ENCODE results near the gene TMEM87B.

DNA sequence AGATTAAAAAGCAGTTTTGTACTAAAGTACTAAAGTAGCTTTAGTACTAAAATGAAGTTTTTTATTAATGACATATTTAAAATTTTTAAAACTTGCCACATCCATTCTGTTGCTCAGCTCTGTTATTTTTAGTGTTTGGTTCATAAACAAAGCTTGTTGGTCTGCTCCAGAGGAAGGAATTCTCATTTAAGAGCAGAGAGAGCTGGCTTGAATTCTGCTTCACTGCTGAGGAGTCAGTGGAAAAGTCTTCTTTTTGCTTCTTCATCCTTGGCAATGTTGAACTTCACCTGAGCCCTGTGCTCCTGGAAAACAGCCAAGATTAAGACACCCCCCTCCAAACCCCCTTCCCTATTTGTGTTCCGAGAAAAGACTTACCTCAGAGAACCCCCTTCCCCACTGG, 40.6 kb downstream of the TMEM87B start:
- TF ChIP-seq ZNF274 (IDR thresholded peaks at IDR 0.05; ENCODE audit: low read depth, low read length) (no peak), YY1 (IDR thresholded peaks at IDR 0.05; ENCODE audit: insufficient read depth, insufficient read length) (no peak), SUZ12 (IDR thresholded peaks at IDR 0.05; ENCODE audit: extremely low read depth, insufficient read depth, insufficient read length) (no peak)
